ENCODE measurements around the gene MSL1.
A peak's percentile ranks its signal among the peaks of the same experiment; 100 is the strongest.

MSL1 gene

DNA sequence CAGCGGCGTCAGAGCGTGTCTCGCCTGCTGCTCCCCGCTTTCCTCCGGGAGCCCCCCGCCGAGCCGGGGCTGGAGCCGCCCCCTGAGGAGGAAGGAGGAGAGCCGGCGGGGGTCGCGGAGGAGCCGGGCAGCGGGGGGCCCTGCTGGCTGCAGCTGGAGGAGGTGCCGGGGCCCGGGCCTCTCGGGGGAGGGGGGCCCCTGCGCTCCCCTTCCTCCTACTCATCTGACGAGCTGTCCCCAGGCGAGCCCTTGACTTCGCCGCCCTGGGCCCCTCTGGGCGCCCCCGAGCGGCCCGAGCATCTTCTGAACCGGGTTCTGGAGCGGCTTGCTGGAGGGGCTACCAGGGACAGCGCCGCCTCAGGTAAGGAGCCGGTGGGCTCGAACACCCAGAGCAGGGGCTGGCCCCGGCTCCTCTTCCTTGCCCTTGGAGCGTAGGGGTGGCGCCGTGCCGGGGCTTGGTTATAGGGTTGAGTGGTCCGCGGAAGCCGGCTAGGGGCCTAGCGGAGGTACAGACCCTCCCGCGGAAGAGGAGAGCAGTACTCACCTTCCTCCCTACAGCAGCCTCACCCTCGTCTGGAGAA, 56.3 kb downstream of the MSL1 start:
- Histone ChIP-seq H3K9me3 (replicated peaks in 1 of 11) (no peaks in the 10 kb centered on the region), H3K4me2 (peak overlapping the region; percentile 96 to 100 (median 99)), H4K20me1 (peaks cover 0 to 54% (median 15%) of the 10 kb centered on the region in 11 experiments; a peak in 13 of 22 replicates), H3K9ac (peak overlapping the region; percentile 49 to 82 (median 75); a peak in 19 of 22 replicates), H3K27ac (peak overlapping the region in 6 of 11 experiments; percentile 3 to 54 (median 33); a peak in 7 of 22 replicates), H3K27me3 (peaks cover 0 to 9% (median 0%) of the 10 kb centered on the region in 11 experiments; a peak in 3 of 22 replicates), H3K4me3 (peak overlapping the region; percentile 59 to 73 (median 63); a peak in 19 of 20 replicates), H3K4me1 (peaks cover 42 to 55% (median 47%) of the 10 kb centered on the region in 10 experiments), H3K36me3 (peaks cover 24 to 40% (median 34%) of the 10 kb centered on the region in 11 experiments; a peak in 21 of 22 replicates)
- no peak for TF ChIP-seq Cebpa-rat (IDR thresholded peaks at IDR 0.05)

DNA sequence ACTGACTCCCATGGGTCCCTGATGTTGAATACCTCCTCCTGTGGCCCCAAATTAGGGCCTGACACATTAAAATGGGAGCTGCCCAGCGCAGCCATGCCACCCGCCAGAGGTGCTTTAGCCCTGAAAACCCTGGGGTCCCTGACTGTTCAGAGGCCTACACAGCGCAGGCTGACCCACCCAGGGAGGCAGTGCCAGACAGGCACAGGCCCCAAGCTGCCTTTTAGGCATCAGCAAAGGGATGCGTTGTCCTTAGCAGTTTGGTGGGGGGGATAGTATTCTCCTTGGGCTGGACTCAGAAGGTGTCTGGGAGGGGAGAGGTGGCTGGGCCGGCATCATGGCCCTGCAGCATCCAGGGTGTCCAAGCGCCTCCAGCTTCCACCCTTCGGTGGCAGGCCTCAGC, 56.9 kb downstream of the MSL1 start:
- no peaks in the 10 kb centered on the region for H3K9me3 ChIP-seq (replicated peaks in 1 of 11)
- peak overlapping the region; percentile 96 to 100 (median 99) for H3K4me2 ChIP-seq
- peak overlapping the region in 6 of 10 experiments; percentile 59 to 73 (median 64); a peak in 12 of 20 replicates for H3K4me3 ChIP-seq
- H3K27me3 ChIP-seq, result peaks cover 0 to 9% (median 0%) of the 10 kb centered on the region in 11 experiments; a peak in 3 of 22 replicates
- peaks cover 42 to 55% (median 47%) of the 10 kb centered on the region in 10 experiments for H3K4me1 ChIP-seq
- no peak for TF ChIP-seq Cebpa-rat (IDR thresholded peaks at IDR 0.05)
- H3K27ac ChIP-seq, result peak overlapping the region in 3 of 11 experiments; percentile 3 to 48 (median 41); a peak in 1 of 22 replicates
- peaks cover 0 to 53% (median 15%) of the 10 kb centered on the region in 11 experiments; a peak in 13 of 22 replicates for H4K20me1 ChIP-seq
- peaks cover 18 to 34% (median 29%) of the 10 kb centered on the region in 11 experiments; a peak in 21 of 22 replicates for H3K36me3 ChIP-seq
- H3K9ac ChIP-seq, result peak overlapping the region in 8 of 11 experiments; percentile 49 to 82 (median 76); a peak in 13 of 22 replicates

DNA sequence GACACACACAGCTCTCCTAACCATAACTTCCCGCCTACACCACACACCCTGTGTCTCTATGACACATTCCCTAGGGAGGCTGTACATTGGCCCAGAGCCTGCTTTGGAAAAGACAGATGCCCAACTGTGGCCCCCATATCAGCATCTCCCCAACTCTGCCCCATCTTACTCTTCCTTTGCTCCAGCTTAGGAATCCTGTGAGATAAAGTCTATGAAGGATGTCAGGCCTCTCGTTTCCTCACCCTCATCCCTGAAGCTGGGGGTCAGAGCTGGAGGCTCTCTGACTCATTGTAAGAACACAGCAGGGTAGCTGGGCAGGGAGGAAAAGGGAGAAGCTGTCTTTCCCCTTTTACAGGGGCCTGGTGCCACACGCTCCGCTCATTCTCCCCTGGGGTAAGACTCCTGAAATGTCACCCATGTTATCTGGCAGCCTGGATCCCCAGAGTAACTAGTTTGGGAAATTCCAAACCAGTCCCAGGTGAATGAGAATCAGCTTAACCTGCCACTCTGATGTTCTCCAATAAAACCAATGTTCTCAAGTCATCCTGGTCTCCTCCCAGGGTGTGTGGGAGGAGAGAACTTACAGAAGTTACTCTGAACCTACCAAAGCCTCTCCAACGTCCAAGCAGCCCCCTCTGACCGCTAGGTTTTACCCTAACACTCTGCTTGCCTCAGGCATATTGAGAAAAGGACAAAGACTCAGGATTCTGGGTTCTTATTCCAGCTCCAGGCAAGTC, 58.3 kb downstream of the MSL1 start:
- Histone ChIP-seq H3K4me3 (no peak overlapping the region), H4K20me1 (peaks cover 0 to 41% (median 11%) of the 10 kb centered on the region in 11 experiments; a peak in 13 of 22 replicates), H3K36me3 (peaks cover 6 to 20% (median 16%) of the 10 kb centered on the region in 11 experiments; a peak in 17 of 22 replicates), H3K9ac (peak overlapping the region in 10 of 11 experiments; percentile 2 to 61 (median 32); a peak in 11 of 22 replicates), H3K9me3 (replicated peaks in 1 of 11) (no peaks in the 10 kb centered on the region), H3K4me1 (peaks cover 42 to 50% (median 47%) of the 10 kb centered on the region in 10 experiments), H3K4me2 (peak overlapping the region; percentile 57 to 100 (median 99)), H3K27me3 (peaks cover 0 to 9% (median 0%) of the 10 kb centered on the region in 11 experiments; a peak in 3 of 22 replicates), H3K27ac (peak overlapping the region in 9 of 11 experiments; percentile 7 to 58 (median 29); a peak in 10 of 22 replicates)
- TF ChIP-seq Cebpa-rat (IDR thresholded peaks at IDR 0.05), result no peak

DNA sequence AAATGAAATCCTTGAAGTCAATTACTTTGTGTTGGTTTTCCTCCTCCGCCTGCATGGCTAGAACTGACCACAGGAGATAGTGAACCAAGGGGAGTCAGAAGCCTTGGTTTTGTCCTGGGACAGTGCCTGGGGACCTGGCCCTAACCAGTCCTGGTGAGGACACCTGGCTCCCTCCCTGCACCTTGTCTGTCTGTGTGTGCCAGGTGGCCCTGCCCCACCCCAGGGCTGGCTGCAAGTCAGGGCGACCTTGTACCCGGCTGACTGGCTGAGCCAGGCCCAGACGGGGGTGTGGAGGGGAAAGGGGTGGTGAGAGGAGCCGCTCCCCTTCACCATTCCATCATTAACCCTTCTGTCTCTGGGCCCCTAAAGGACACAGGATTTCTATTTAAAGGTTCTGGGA, 58.9 kb downstream of the MSL1 start:
- H3K4me2 ChIP-seq, result peak overlapping the region; percentile 57 to 100 (median 99)
- no peak for TF ChIP-seq Cebpa-rat (IDR thresholded peaks at IDR 0.05)
- H3K27me3 ChIP-seq, result peaks cover 0 to 9% (median 0%) of the 10 kb centered on the region in 11 experiments; a peak in 3 of 22 replicates
- H3K27ac ChIP-seq, result no peak overlapping the region; a peak in 1 of 22 replicates
- H3K4me3 ChIP-seq, result no peak overlapping the region
- H3K36me3 ChIP-seq, result peaks cover 4 to 14% (median 12%) of the 10 kb centered on the region in 11 experiments; a peak in 17 of 22 replicates
- H3K9ac ChIP-seq, result peak overlapping the region in 1 of 11 experiments; percentile 4; a peak in 2 of 22 replicates
- H3K9me3 ChIP-seq (replicated peaks in 1 of 11), result no peaks in the 10 kb centered on the region
- peaks cover 42 to 50% (median 47%) of the 10 kb centered on the region in 10 experiments for H3K4me1 ChIP-seq
- H4K20me1 ChIP-seq, result peaks cover 0 to 40% (median 11%) of the 10 kb centered on the region in 11 experiments; a peak in 13 of 22 replicates

DNA sequence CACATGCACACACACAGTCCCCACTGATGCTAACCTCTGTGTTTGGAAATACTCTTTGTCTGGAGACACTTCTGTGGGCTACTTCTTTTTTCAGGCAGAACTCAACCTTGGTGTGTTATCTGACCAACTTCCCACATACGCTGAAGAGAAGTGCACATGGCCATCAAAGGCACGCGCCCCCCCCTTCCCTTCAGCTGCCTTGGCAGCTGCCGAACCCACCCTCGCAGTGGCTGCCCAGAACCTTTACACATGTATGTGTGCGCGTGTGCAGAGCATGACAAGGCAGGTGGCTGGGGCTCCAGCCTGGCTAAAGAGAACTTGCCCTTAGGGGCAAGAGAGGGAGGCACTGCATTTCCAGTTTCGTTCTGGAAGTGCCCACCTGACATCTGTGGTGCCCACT, 59.4 kb downstream of the MSL1 start:
- Histone ChIP-seq H4K20me1 (peaks cover 0 to 34% (median 11%) of the 10 kb centered on the region in 11 experiments; a peak in 13 of 22 replicates), H3K36me3 (peaks cover 0 to 9% (median 7%) of the 10 kb centered on the region in 11 experiments; a peak in 14 of 22 replicates), H3K4me1 (peaks cover 42 to 50% (median 47%) of the 10 kb centered on the region in 10 experiments), H3K27me3 (peaks cover 0 to 9% (median 0%) of the 10 kb centered on the region in 11 experiments; a peak in 3 of 22 replicates), H3K27ac (no peak overlapping the region), H3K9ac (no peak overlapping the region), H3K9me3 (replicated peaks in 1 of 11) (no peaks in the 10 kb centered on the region), H3K4me3 (no peak overlapping the region), H3K4me2 (peak overlapping the region in 8 of 11 experiments; percentile 96 to 100 (median 100); a peak in 9 of 22 replicates)
- no peak for TF ChIP-seq Cebpa-rat (IDR thresholded peaks at IDR 0.05)

DNA sequence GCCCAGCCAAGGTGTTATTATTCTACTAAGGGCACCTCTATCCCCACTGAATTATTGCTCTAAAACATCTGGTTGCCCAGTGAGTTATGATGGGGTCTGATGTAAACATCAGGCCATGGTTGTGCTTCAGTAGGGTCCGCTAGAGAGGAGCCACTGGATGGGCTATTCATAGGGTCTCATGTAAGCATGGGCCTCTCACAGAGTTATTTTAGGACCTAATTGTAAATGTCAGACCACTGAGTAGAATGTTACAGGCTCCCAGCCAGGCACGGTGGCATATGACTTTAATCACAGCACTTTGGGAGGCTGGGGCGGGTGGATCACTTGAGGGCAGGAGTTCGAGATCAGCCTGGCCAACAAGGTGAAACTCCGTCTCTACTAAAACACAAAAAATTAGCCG, 60.8 kb downstream of the MSL1 start:
- H3K9me3 ChIP-seq (replicated peaks in 1 of 11), result no peaks in the 10 kb centered on the region
- H4K20me1 ChIP-seq, result peaks cover 0 to 26% (median 10%) of the 10 kb centered on the region in 11 experiments; a peak in 10 of 22 replicates
- no peak overlapping the region for H3K27ac ChIP-seq
- TF ChIP-seq Cebpa-rat (IDR thresholded peaks at IDR 0.05), result no peak
- H3K27me3 ChIP-seq, result peaks cover 0 to 8% (median 0%) of the 10 kb centered on the region in 11 experiments; a peak in 3 of 22 replicates
- H3K4me2 ChIP-seq, result no peak overlapping the region
- no peak overlapping the region for H3K4me3 ChIP-seq
- H3K9ac ChIP-seq, result no peak overlapping the region
- no peaks in the 10 kb centered on the region for H3K36me3 ChIP-seq
- peaks cover 34 to 39% (median 36%) of the 10 kb centered on the region in 10 experiments for H3K4me1 ChIP-seq
